OCI-M2 (cell line): ENCODE measurements around the gene CROCC.

ENCODE experiments used
- DNase-seq: peaks from one replicate; lab custom pipeline; 2025; ENCODE audit not compliant: unreplicated experiment; lab: John Stamatoyannopoulos, UW

The CROCC gene

GRCh38 chr1:16967095-16967575, 45.4 kb downstream of the CROCC start:
- DNase-seq = no peak

- DNase-seq = no peak
Measured at GRCh38 chr1:16967962-16968361, 46.2 kb downstream of the CROCC start.

GRCh38 chr1:16968372-16968771, 46.6 kb downstream of the CROCC start:
- DNase-seq = no peak

GRCh38 chr1:16969057-16969611, 47.4 kb downstream of the CROCC start:
- no peak for DNase-seq

GRCh38 chr1:16969651-16970050, 47.9 kb downstream of the CROCC start:
- no peak for DNase-seq

- no peak for DNase-seq
Measured at GRCh38 chr1:16970132-16970910, 48.6 kb downstream of the CROCC start.

- DNase-seq = no peak
Measured at GRCh38 chr1:16971341-16972188, 49.8 kb downstream of the CROCC start.

GRCh38 chr1:16972189-16972895, 50.6 kb downstream of the CROCC start:
- no peak for DNase-seq

- DNase-seq = no peak
Measured at GRCh38 chr1:16973215-16973614, 51.5 kb downstream of the CROCC start.

GRCh38 chr1:16975211-16975610, 53.5 kb downstream of the CROCC start:
- no peak for DNase-seq

- no peak for DNase-seq
Measured at GRCh38 chr1:16975838-16976237, 54.1 kb downstream of the CROCC start.

- DNase-seq = no peak
Measured at GRCh38 chr1:16976966-16977365, 55.2 kb downstream of the CROCC start.

GRCh38 chr1:16977377-16977776, 55.6 kb downstream of the CROCC start:
- DNase-seq = no peak

GRCh38 chr1:16978139-16978538, 56.4 kb downstream of the CROCC start:
- no peak for DNase-seq

GRCh38 chr1:16978567-16979474, 57.1 kb downstream of the CROCC start:
- no peak for DNase-seq

GRCh38 chr1:16979475-16980327, 58.0 kb downstream of the CROCC start:
- no peak for DNase-seq

GRCh38 chr1:16980473-16981268, 58.9 kb downstream of the CROCC start, which contains the start of gene MFAP2:
TSS of gene MFAP2 (minus strand) at chr1:16980620. CDS start at chr1:16978273, 2,347 bp downstream.
- DNase-seq = no peak

- DNase-seq = no peak
Measured at GRCh38 chr1:16981269-16981849, 59.6 kb downstream of the CROCC start.
